GM20000 (cell line): ENCODE measurements around the gene MYO3B.

Source experiments
- DNase-seq: peaks from one replicate; pipeline ENCODE4 v3.0.0; 2012; ENCODE audit warnings: low spot score
- CTCF ChIP-seq: IDR thresholded peaks from 2 replicates; pipeline ENCODE4 v1.5.1; 2012; ENCODE audit warnings: mild to moderate bottlenecking, control low read depth; ENCODE audit errors: extremely low read depth, missing control alignments

MYO3B gene

DNA sequence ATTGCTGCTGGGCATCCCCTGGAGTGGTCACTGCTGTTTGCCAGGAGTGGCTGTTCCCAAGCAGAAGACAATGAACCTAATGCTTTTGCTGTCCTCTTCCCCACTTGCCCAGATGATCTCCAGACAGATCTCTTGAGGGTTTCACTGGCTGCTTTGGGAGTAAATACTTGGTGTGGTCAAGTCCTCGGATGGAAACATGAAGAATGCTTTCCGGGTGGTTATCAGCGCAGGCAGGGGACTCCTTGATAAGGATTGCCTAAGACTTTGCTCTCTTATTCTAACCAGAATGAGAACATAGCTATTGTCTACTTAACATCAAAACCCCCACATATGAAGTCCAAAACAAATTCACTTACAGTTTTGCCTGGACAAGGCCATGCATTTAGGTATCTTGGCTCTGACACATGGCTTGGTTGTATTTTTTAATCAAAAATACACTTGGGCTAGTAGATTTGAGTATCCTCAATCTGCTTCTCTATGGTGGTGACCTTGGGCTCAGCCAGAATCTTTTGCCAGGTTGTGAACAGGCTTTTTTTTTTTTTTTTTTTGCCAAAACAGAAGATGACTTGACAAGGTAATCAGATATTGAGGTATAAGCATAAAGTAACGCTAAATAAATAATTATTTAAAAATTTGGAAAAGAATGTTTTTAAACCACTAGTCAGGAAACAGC is 34.8 kb upstream of the MYO3B start:
- DNase-seq = no peak
- TF ChIP-seq CTCF = no peak

DNA sequence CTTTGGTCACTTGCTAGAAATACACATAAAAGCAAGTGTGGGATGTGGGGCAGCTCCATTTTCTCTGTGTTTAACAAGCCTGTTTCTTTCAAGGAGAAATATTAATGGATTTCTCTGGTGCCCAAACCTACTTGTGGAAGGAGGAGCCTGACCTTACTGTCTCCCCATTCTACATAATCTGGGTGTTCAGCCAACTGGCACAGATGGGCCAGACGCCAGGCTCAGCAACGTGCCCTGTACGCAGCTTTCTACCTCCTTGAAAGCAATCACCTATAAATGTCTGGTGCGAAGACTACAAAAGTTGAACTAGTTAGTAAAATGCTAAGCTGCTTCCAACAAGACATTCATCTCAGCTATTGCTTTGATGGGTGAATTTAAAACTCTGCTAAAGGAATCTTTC is 33.2 kb upstream of the MYO3B start:
- DNase-seq = no peak
- no peak for TF ChIP-seq CTCF

- no peak for TF ChIP-seq CTCF
- DNase-seq = no peak
Measured at GRCh38 chr2:170145191-170145590, 32.8 kb upstream of the MYO3B start.

GRCh38 chr2:170145675-170146432 is 32.1 kb upstream of the MYO3B start:
- DNase-seq = peak; percentile 13

DNA sequence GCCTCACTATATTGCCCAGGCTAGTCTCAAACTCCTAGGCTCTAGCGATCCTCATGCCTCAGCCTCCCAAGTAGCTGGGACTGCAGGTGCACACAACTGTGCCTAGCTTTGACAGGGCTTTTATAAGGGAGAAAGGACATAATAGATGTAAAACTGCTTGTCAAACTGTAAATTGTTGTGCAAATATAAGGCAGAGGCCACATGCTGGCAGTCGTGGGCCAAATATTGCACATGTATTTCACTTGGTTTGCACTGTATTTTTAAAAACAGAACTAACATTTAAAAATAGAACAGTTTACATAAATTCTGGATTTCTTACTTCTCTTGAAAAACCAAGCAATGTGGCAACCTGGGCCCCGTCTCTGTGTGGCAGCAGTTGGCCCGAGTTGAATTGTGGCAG is 31.2 kb upstream of the MYO3B start:
- TF ChIP-seq CTCF = no peak
- no peak for DNase-seq

More at GRCh38 chr2:170145675-170146432, 32.1 kb upstream of the MYO3B start:
- TF ChIP-seq CTCF = no peak

DNA sequence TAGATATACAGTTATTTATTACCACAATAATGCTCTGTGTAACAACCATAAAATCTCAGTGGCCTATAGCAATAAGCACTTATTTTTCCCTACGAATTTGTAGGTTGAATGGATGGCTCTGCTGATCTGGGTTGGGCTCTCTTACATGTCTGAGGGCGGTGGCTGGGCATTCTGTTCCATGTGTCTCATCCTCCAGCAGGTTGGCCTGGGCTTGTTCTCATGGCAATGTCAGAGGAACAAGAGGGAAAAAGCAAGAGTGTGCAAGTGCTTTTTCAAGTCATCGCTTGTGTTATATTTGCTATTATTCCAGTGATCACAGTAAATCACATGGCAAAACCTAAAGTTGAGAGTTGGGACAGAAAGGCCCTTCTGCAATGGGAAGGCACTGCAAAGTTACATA is 30.4 kb upstream of the MYO3B start:
- no peak for TF ChIP-seq CTCF

GRCh38 chr2:170148161-170148560 is 29.8 kb upstream of the MYO3B start:
- DNase-seq = no peak
- TF ChIP-seq CTCF = no peak

More for the DNA sequence above, 30.4 kb upstream of the MYO3B start:
- DNase-seq = no peak
